ENCODE data around the gene C1GALT1. TPM values are rescaled to one million over a fixed set of nuclear protein-coding genes. Genes with fewer than 3 reads are reported as not detected.

The C1GALT1 gene
- total and polyA plus RNA-seq, 3 experiments from 2014 or later: 40.4 to 53.4 (median 40.7) TPM

GRCh38 chr7:7207876-7208275, 25.5 kb downstream of the C1GALT1 start:
- Mint-ChIP-seq H3K27me3 (no peaks in the 10 kb centered on the region), H3K36me3 (peaks cover 10 to 29% (median 11%) of the 10 kb centered on the region in 3 donors), H3K4me3 (no peak overlapping the region), H3K27ac (no peak overlapping the region), H3K4me1 (peaks cover 73 to 88% (median 85%) of the 10 kb centered on the region in 3 donors), H3K9me3 (peaks cover 0 to 8% (median 0%) of the 10 kb centered on the region in 5 donors)
- Histone ChIP-seq H3K36me3 (ENCODE audit: insufficient read depth, low read length) (no peaks in the 10 kb centered on the region), H3K4me1 (ENCODE audit: insufficient read depth, low read length) (peaks cover 23% of the 10 kb centered on the region), H3K9me3 (ENCODE audit: low read length) (no peaks in the 10 kb centered on the region), H3K27ac (ENCODE audit: low read depth, low read length) (no peak overlapping the region), H3K4me3 (ENCODE audit: low read length) (no peak overlapping the region), H3K27me3 (ENCODE audit: insufficient read depth, low read length, poor library complexity, severe bottlenecking) (no peaks in the 10 kb centered on the region)
- no peak for DNase-seq
- POLR2A ChIA-PET: no interaction called here
- CTCF ChIA-PET: no interaction called here

- Mint-ChIP-seq H3K4me1 (peaks cover 66 to 82% (median 78%) of the 10 kb centered on the region in 3 donors), H3K27ac (no peak overlapping the region), H3K36me3 (peaks cover 10 to 29% (median 11%) of the 10 kb centered on the region in 3 donors), H3K27me3 (no peaks in the 10 kb centered on the region), H3K9me3 (peaks cover 0 to 8% (median 0%) of the 10 kb centered on the region in 5 donors), H3K4me3 (no peak overlapping the region)
- H3K4me3 ChIP-seq (ENCODE audit: low read length): no peak overlapping the region
- no peaks in the 10 kb centered on the region for H3K27me3 ChIP-seq (ENCODE audit: insufficient read depth, low read length, poor library complexity, severe bottlenecking)
- POLR2A ChIA-PET: no interaction called here
- no peak for DNase-seq
- H3K36me3 ChIP-seq (ENCODE audit: insufficient read depth, low read length): no peaks in the 10 kb centered on the region
- no peaks in the 10 kb centered on the region for H3K9me3 ChIP-seq (ENCODE audit: low read length)
- CTCF ChIA-PET: no interaction called here
- H3K27ac ChIP-seq (ENCODE audit: low read depth, low read length): no peak overlapping the region
- peaks cover 16% of the 10 kb centered on the region for H3K4me1 ChIP-seq (ENCODE audit: insufficient read depth, low read length)
These were observed 26.2 kb downstream of the C1GALT1 start for GRCh38 chr7:7208520-7208919.

- no peak for DNase-seq
- Histone ChIP-seq H3K36me3 (ENCODE audit: insufficient read depth, low read length) (no peaks in the 10 kb centered on the region), H3K4me1 (ENCODE audit: insufficient read depth, low read length) (peaks cover 6% of the 10 kb centered on the region), H3K9me3 (ENCODE audit: low read length) (no peaks in the 10 kb centered on the region), H3K27me3 (ENCODE audit: insufficient read depth, low read length, poor library complexity, severe bottlenecking) (no peaks in the 10 kb centered on the region), H3K4me3 (ENCODE audit: low read length) (no peak overlapping the region), H3K27ac (ENCODE audit: low read depth, low read length) (no peak overlapping the region)
- CTCF ChIA-PET: no interaction called here
- peaks cover 60 to 73% (median 72%) of the 10 kb centered on the region in 3 donors for H3K4me1 Mint-ChIP-seq
- peaks cover 13 to 37% (median 16%) of the 10 kb centered on the region in 3 donors for H3K36me3 Mint-ChIP-seq
- H3K27me3 Mint-ChIP-seq: no peaks in the 10 kb centered on the region
- no peak overlapping the region for H3K4me3 Mint-ChIP-seq
- POLR2A ChIA-PET: no interaction called here
- peak overlapping the region in 2 of 8 donors; percentile 51 to 73 for H3K27ac Mint-ChIP-seq
- H3K9me3 Mint-ChIP-seq: peaks cover 0 to 8% (median 0%) of the 10 kb centered on the region in 5 donors
These were observed 27.2 kb downstream of the C1GALT1 start for GRCh38 chr7:7209412-7210050.

GRCh38 chr7:7210475-7211237, 28.3 kb downstream of the C1GALT1 start:
- H3K36me3 Mint-ChIP-seq: peaks cover 16 to 48% (median 17%) of the 10 kb centered on the region in 3 donors
- H3K27me3 Mint-ChIP-seq: no peaks in the 10 kb centered on the region
- no peak overlapping the region for H3K4me3 Mint-ChIP-seq
- peaks cover 0 to 8% (median 0%) of the 10 kb centered on the region in 5 donors for H3K9me3 Mint-ChIP-seq
- POLR2A ChIA-PET: no interaction called here
- Histone ChIP-seq H3K4me3 (ENCODE audit: low read length) (no peak overlapping the region), H3K4me1 (ENCODE audit: insufficient read depth, low read length) (no peaks in the 10 kb centered on the region), H3K9me3 (ENCODE audit: low read length) (no peaks in the 10 kb centered on the region), H3K27me3 (ENCODE audit: insufficient read depth, low read length, poor library complexity, severe bottlenecking) (no peaks in the 10 kb centered on the region), H3K27ac (ENCODE audit: low read depth, low read length) (no peak overlapping the region), H3K36me3 (ENCODE audit: insufficient read depth, low read length) (no peaks in the 10 kb centered on the region)
- no peak overlapping the region for H3K27ac Mint-ChIP-seq
- CTCF ChIA-PET: interaction anchor here (1.7 kb wide), 1 partner anchor 9 kb away, joined by 3 read pairs; no protein-coding TSS in a partner anchor
- no peak for DNase-seq
- peaks cover 49 to 62% (median 62%) of the 10 kb centered on the region in 3 donors for H3K4me1 Mint-ChIP-seq

GRCh38 chr7:7212612-7213011, 30.3 kb downstream of the C1GALT1 start:
- Histone ChIP-seq H3K4me3 (ENCODE audit: low read length) (no peak overlapping the region), H3K27me3 (ENCODE audit: insufficient read depth, low read length, poor library complexity, severe bottlenecking) (no peaks in the 10 kb centered on the region), H3K27ac (ENCODE audit: low read depth, low read length) (no peak overlapping the region), H3K4me1 (ENCODE audit: insufficient read depth, low read length) (no peaks in the 10 kb centered on the region), H3K9me3 (ENCODE audit: low read length) (no peaks in the 10 kb centered on the region), H3K36me3 (ENCODE audit: insufficient read depth, low read length) (peaks cover 8% of the 10 kb centered on the region)
- no peaks in the 10 kb centered on the region for H3K27me3 Mint-ChIP-seq
- no peak overlapping the region for H3K4me3 Mint-ChIP-seq
- H3K27ac Mint-ChIP-seq: peak overlapping the region in 3 of 8 donors; percentile 4 to 52 (median 17)
- CTCF ChIA-PET: interaction anchor here (1.7 kb wide), 1 partner anchor 11 kb away, joined by 3 read pairs; no protein-coding TSS in a partner anchor
- peaks cover 13 to 56% (median 16%) of the 10 kb centered on the region in 3 donors for H3K36me3 Mint-ChIP-seq
- POLR2A ChIA-PET: no interaction called here
- H3K4me1 Mint-ChIP-seq: peaks cover 40 to 55% (median 53%) of the 10 kb centered on the region in 3 donors
- DNase-seq: no peak
- H3K9me3 Mint-ChIP-seq: no peaks in the 10 kb centered on the region

- Histone ChIP-seq H3K4me3 (ENCODE audit: low read length) (no peak overlapping the region), H3K36me3 (ENCODE audit: insufficient read depth, low read length) (peaks cover 8% of the 10 kb centered on the region), H3K27ac (ENCODE audit: low read depth, low read length) (no peak overlapping the region), H3K4me1 (ENCODE audit: insufficient read depth, low read length) (no peaks in the 10 kb centered on the region), H3K9me3 (ENCODE audit: low read length) (no peaks in the 10 kb centered on the region), H3K27me3 (ENCODE audit: insufficient read depth, low read length, poor library complexity, severe bottlenecking) (no peaks in the 10 kb centered on the region)
- Mint-ChIP-seq H3K27me3 (no peaks in the 10 kb centered on the region), H3K9me3 (no peaks in the 10 kb centered on the region), H3K27ac (peak overlapping the region in 4 of 8 donors; percentile 12 to 70 (median 48)), H3K36me3 (peaks cover 17 to 64% (median 21%) of the 10 kb centered on the region in 3 donors), H3K4me1 (peaks cover 38 to 50% (median 49%) of the 10 kb centered on the region in 3 donors), H3K4me3 (no peak overlapping the region)
- POLR2A ChIA-PET: no interaction called here
- CTCF ChIA-PET: no interaction called here
- no peak for DNase-seq
These were observed 32.3 kb downstream of the C1GALT1 start for GRCh38 chr7:7214398-7215347.

- POLR2A ChIA-PET: no interaction called here
- no peak overlapping the region for H3K4me3 ChIP-seq (ENCODE audit: low read length)
- H3K4me3 Mint-ChIP-seq: no peak overlapping the region
- H3K27me3 ChIP-seq (ENCODE audit: insufficient read depth, low read length, poor library complexity, severe bottlenecking): no peaks in the 10 kb centered on the region
- H3K27ac Mint-ChIP-seq: no peak overlapping the region
- peaks cover 5% of the 10 kb centered on the region for H3K4me1 ChIP-seq (ENCODE audit: insufficient read depth, low read length)
- H3K4me1 Mint-ChIP-seq: peaks cover 35 to 42% (median 41%) of the 10 kb centered on the region in 3 donors
- CTCF ChIA-PET: no interaction called here
- no peak for DNase-seq
- H3K9me3 Mint-ChIP-seq: no peaks in the 10 kb centered on the region
- peaks cover 21 to 60% (median 23%) of the 10 kb centered on the region in 3 donors for H3K36me3 Mint-ChIP-seq
- no peak overlapping the region for H3K27ac ChIP-seq (ENCODE audit: low read depth, low read length)
- no peaks in the 10 kb centered on the region for H3K9me3 ChIP-seq (ENCODE audit: low read length)
- H3K27me3 Mint-ChIP-seq: no peaks in the 10 kb centered on the region
- peaks cover 8% of the 10 kb centered on the region for H3K36me3 ChIP-seq (ENCODE audit: insufficient read depth, low read length)
These were observed 33.9 kb downstream of the C1GALT1 start for GRCh38 chr7:7216279-7216678.
